NOMO-1 treated with dmso at 0.1 percent for 144 hours (cell line): ENCODE data around the gene ATP2A1.

Experiments used
- DNase-seq: peaks from one replicate; lab custom pipeline; 2025; ENCODE audit not compliant: unreplicated experiment; lab: John Stamatoyannopoulos, UW

The ATP2A1 gene

GRCh38 chr16:28878083-28878926 lies at the start of gene ATP2A1:
TSS of gene ATP2A1 (plus strand) at chr16:28878488. CDS start at chr16:28878672, 184 bp downstream.
- DNase-seq = no peak

DNA sequence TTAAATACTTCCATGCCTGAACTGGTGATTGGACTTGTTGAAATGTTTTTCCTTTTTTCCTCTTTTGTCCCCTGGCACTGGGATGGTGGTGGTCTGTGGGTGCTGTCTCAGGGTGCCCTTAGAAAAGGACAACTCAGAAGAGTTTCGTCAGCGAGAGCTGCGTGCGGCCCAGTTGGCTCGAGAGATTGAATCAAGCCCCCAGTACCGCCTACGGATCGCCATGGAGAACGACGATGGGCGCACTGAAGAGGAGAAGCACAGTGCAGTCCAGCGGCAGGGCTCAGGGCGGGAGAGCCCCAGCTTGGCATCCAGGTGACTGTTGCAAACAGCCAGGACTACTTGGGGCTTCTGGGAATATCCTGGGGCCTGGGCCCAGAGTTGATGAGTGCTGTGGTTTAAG lies 48.5 kb upstream of the ATP2A1 start:
- DNase-seq = no peak

- no peak for DNase-seq
Measured at GRCh38 chr16:28830531-28830930, 47.8 kb upstream of the ATP2A1 start.

DNA sequence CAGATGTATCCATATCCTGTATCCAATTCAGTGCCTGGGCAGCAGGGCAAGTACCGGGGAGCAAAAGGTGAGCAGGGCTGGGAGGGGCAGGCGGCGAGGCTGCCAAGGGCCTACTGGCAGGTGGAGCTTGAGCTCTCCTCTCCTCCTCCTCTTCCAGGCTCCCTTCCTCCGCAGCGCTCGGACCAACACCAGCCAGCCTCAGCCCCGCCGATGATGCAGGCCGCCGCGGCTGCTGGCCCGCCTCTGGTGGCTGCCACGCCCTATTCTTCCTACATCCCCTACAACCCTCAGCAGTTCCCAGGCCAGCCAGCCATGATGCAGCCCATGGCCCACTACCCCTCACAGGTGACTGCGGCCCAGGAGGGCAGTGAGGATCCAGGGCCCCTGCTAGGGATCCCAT lies 43.9 kb upstream of the ATP2A1 start:
- no peak for DNase-seq

GRCh38 chr16:28834873-28835863 lies 43.1 kb upstream of the ATP2A1 start:
- DNase-seq = no peak

- no peak for DNase-seq
Measured at GRCh38 chr16:28835864-28836760, 42.2 kb upstream of the ATP2A1 start.

GRCh38 chr16:28836761-28837064 lies 41.6 kb upstream of the ATP2A1 start:
- DNase-seq = no peak

DNA sequence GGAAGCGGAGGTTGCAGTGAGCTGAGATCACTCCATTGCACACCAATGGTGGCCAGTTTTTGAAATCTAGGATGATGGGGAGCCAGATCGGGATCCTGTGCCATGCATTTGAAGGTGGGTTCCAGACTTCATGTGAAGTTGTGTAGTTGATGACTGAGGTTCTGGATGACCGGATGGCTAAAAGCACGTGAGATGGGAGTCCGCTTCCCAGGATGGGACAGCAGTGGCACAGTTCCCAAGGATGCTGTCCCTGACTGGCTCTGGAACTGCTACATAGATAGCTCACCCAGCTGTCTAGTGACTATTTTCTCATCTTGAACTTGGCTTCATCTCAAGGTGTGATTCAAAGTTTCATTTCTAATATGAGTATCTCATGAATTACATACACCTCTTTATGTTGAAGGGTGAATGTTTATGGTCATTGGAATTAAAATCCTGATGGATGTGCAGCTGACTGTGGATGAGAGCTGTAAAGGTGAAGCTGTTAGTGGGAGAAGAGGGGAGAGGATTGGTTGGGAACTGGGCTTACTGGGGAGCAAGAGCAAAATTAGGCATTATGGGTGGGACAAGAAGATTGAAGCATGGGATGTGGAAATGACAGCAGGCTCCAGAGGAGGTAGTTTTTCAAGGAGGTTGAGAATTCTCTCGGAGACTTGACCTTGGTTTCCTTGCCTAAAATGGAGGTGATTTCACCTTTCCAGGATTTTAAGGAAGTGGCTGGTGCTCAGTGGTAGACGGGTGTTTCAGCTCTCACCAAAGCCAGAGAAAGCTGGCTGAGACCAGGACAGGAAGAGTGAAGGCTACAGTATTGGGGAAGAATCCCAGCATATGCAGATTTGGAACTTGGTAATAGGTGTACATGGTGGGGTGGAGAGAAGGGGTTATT lies 40.4 kb upstream of the ATP2A1 start:
- DNase-seq = no peak

GRCh38 chr16:28838558-28838918 lies 39.8 kb upstream of the ATP2A1 start:
- DNase-seq = no peak

- no peak for DNase-seq
Measured at GRCh38 chr16:28839004-28839639, 39.2 kb upstream of the ATP2A1 start.

GRCh38 chr16:28839899-28840298 lies 38.4 kb upstream of the ATP2A1 start:
- DNase-seq = no peak

DNA sequence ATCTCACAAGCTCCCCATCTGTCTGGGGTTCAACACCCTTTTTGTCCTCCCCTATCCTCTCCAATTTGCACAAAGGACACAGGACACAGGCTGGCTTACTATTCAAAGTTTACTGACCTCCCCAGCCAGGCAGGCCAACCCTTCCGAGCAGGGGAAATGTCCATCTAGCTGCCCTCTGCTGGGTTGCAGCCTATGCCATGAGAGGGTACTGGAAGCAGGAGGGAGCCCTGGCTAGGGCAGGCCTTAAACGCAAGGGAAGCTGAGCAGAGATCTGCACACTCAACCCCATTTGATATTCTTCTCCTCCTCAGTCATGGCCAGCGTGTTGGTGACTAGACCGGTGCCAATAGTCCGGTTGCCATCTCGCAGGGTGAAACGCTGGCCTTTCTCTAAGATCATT lies 35.6 kb upstream of the ATP2A1 start:
- DNase-seq = no peak

DNA sequence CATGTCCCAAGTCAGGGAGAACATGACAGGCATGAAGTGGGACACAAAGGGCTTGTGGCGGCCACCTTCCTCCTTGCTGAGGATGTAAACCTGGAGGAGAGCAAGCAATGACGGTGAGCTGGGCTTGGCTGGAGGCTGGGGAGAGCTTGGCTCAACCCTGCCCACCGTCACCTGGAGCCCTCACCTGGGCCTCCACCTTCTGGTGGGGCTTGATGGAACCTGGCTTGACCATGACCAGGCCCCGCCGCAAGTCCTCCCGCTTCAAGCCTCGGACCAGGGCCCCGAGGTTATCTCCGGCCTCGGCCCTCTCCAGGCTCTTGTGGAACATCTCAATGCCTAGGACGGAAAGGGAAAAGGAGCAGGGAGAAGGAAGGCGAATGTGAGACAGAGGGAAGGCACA lies 34.5 kb upstream of the ATP2A1 start:
- no peak for DNase-seq

DNA sequence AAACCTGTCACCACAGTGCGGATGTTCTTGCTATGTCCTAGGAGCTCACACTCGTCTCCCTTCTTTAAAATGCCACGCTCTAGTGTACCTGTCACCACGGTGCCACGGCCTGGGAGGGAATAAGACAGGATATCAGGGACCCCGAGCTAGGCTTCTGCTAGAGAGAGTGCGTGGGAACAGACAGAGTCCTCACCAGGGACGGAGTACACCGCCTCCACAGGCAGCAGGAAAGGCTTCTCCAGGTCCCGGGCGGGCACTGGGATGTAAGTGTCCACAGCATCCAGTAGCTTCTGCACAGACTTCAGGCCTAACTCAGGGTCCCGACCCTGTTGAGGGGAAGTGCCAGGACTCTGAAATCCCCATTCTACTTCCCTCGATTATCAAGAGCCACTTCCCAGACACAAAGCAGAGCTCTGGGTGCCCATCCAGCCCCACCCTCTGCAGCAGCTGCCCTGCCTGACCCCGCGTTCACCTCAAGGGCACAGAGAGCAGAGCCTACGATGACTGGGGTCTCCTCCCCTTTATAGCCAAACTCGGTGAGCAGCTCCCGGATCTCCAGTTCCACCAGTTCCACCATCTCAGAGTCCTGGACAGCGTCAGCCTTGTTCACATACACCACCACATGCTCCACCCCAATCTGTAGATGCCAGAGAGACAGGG lies 33.9 kb upstream of the ATP2A1 start:
- DNase-seq = no peak

DNA sequence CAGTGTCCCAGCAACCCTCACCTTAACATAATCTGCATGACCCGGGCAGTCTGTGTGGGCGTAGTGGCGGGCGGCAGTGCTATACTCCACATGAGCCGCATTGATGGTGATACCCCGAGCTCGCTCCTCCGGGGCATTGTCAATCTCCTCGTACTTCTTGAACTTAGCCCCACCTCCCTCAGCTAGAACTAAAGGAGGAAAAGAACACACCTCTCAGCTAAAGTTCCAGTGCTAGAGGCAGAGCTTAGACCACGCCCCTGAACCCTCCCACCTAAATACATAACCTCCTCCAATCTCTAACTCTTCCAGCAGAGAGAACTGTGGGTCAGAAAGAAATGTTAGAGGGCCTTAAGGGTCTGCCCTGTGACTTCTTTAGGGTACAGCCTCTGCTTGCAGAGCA lies 33.0 kb upstream of the ATP2A1 start:
- DNase-seq = peak; percentile 5

DNA sequence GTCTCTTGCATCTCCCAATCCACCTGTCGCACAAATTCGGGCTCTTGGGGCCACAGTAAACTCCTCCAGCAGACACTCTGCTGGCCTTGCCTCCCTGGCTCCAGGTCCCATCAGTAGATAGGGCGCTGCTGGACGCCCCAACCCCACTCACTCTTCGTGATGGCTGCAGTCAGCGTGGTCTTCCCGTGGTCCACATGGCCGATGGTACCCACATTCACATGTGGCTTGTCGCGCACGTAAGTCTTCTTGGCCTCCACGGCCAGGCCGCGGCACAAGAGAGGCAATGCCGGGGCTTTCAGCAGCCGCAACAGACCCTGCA lies 32.6 kb upstream of the ATP2A1 start:
- DNase-seq = no peak

GRCh38 chr16:28846080-28846932 lies 32.0 kb upstream of the ATP2A1 start, which contains the start of gene TUFM:
TSS of gene TUFM (minus strand) at chr16:28846348. CDS start at chr16:28846269, 79 bp downstream.
- DNase-seq = peak; percentile 99

DNA sequence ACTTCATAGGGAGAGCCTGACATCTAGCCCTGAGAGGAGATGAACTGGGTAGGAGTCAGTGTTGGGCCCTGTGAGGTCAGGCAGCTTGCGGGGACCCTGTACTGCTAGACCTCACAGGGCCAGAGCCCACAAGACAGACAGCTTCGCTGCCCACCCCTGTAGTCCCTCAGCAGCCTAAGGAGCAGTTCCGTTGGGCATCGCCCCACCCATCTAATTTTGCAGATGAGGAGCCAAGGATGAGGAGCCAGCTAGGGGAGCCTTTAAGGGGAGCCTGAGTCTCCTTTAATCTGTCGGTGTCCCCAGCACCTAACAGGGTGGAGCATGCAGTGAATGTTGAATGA lies 31.4 kb upstream of the ATP2A1 start:
- no peak for DNase-seq
